ENCODE data around the gene RCN2.

DNA sequence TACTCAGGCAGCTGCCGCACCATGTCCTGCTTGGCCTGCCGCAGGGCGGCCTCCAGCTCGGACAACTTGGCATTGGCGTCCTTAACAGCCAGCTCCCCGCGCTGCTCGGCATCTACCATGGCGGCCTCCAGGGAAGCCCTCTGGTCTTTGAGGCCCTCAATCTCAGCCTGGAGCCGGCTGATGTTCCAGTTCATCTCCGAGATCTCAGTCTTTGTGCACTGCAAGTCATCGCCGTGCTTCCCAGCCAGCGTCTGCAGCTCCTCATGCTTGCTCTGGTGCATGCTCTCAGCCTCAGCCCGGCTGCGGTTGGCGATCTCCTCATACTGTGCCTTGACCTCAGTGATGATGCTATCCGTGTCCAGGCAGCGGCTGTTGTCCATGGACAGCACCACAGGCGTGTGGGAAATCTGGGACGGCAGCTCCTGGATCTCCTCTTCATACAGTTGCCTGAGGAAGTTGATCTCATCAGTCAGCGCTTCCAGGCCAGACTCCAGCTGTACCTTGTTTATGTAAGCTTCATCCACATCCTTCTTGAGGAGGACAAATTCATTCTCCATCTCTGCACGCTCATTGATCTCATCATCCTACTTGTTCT lies 47.9 kb downstream of the RCN2 start:
- TF ChIP-seq CHD2 (IDR thresholded peaks at IDR 0.05; ENCODE audit: low read length), result no peak
- TF ChIP-seq, protein P1, sequence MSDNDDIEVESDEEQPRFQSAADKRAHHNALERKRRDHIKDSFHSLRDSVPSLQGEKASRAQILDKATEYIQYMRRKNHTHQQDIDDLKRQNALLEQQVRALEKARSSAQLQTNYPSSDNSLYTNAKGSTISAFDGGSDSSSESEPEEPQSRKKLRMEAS (IDR thresholded peaks at IDR 0.05), result no peak
- no peak for TF ChIP-seq SIX5 (IDR thresholded peaks at IDR 0.05; ENCODE audit: low read depth, low read length)
- TF ChIP-seq POLR2A (IDR thresholded peaks at IDR 0.05; ENCODE audit: control extremely low read depth in 1 of 2, low read depth in 2 of 2, low read length in 2 of 2), result no peak

All from H1 (cell line).